8988T (cell line): Measurements from ENCODE around the gene IGSF3.
"Not testable (repeated sequence)": the region's sequence is repeated elsewhere in the genome, so short reads cannot be mapped to it uniquely, and the experiment has no call there.

ENCODE experiments used
- DNase-seq: peaks from one replicate; pipeline ENCODE4 v3.0.0; 2011

The IGSF3 gene

GRCh38 chr1:116593977-116594376 lies 73.6 kb downstream of the IGSF3 start:
- not testable (repeated sequence) for DNase-seq

DNA sequence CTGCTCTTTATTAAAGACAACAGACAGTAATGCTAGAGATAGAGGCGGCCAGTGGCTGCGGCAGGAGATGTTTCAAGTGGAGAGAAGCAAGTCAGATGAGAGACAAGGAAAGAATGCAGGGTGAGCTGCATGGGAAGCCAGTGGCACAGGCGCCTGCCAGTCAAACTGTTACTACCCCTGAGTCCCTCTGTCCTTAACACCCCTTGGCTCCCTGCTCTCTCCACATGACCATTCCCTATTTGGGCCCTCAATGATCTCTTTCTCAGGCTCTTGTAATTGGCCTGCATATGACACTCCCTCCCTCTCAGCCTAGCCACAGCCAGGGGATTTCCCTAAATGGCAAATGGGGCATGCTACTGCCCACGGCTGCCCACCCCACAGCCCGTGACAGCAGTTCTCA lies 74.1 kb downstream of the IGSF3 start:
- DNase-seq, result not testable (repeated sequence)

- not testable (repeated sequence) for DNase-seq
These were observed 75.5 kb downstream of the IGSF3 start for GRCh38 chr1:116591951-116592605.

- not testable (repeated sequence) for DNase-seq
These were observed 76.3 kb downstream of the IGSF3 start for GRCh38 chr1:116591006-116591950.

DNA sequence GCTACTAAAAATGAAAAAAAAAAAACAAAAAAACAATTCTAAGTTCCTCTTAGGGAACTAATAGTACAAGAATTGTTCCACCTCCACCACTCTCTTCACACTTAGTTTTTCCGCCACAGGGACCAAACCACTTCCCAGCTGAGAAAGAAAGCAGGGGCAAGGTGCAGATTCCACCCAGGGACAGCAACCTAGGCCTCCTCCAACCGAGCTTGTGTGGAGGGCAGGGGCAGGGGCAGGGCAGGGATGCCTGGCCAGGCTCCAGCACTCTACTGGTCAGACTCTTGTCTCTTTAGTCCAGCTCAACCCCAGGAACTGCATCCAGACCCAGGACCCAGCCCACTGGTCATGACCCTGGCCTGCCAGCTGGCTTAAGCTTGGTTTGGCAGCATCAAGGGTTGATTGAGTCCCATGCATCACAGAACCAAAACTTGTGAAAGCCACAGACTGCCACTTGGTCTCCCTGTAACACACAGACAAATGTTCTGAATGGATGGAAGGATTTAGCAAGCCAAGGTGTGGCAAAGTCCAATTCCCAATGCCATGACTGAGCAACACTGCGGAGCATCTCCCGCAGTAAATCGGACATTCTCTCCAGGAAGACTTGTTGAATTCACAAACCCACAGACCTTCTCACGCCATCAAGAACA lies 77.1 kb downstream of the IGSF3 start:
- not testable (repeated sequence) for DNase-seq

DNA sequence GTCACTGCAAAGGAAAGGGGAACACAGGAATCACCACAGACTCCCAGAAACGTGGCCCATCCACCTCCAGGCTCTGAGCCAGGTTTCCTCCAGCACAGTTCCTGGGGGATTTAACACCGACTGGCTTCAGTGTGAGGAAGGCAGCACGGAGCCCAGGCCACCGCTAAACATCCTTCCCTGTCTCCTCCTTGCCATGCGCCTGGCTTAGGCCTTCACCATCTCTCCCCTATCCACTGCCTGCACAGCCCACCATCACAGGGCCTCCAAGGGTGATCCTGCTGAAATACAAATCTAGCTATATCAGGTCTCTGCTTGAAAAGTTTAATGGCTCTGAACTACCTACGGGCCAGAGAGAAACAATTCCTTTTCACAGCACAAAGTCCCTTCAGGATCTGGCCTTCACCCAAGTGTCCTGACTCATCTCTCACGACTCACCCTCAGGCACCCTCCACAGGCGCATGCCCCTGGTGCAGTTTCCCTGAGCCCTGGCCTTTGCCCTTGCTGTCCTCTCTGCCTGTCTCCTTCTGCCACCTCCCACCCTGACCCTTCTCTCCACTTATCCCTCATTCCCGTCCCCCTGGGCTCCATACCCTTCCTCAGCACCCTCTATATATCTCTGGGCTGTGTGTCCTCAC lies 78.3 kb downstream of the IGSF3 start:
- DNase-seq, result not testable (repeated sequence)

- DNase-seq, result no peak
These were observed 79.9 kb downstream of the IGSF3 start for GRCh38 chr1:116587501-116588227.

DNA sequence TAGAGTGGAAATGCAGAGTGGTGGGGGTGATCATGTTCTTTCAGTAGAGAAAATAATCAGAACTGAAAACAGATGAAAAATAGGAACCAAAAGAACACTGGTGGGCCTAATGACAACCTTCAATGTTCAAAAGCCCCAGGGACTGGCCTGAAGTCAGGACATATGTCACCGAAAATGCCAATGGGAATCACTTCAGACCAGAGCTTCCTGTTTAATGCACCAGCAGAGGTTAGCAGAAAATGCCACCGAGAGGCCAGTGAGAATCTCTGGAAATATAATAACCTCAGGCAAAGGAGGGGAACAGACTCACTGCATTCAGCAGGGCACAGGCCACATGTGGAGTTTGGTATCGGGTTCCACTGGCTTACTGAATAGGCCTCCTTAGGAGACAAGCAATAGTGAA lies 80.8 kb downstream of the IGSF3 start:
- no peak for DNase-seq

DNA sequence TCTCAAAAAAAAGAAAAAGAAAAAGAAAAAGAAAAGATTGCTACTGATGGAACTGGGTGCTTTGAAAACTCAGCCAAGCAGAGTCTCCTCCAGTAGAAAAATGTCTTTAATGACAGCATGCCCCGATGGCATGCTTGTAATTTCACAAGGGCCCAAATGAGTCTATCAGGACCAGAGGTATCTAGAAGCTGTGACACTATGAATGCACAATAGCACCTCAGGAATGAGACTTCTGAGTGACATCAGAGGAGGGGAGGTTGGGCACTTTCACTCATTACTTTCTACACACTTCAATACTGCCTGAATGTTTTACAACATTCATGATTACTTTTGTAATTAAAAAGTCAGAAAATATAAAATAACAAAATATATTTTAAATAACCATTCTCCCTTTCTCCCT lies 81.6 kb downstream of the IGSF3 start:
- DNase-seq, result no peak

- DNase-seq, result no peak
These were observed 86.1 kb downstream of the IGSF3 start for GRCh38 chr1:116581323-116581885.

- no peak for DNase-seq
These were observed 86.8 kb downstream of the IGSF3 start for GRCh38 chr1:116580446-116581322.

GRCh38 chr1:116579259-116579875 lies 88.2 kb downstream of the IGSF3 start:
- no peak for DNase-seq

DNA sequence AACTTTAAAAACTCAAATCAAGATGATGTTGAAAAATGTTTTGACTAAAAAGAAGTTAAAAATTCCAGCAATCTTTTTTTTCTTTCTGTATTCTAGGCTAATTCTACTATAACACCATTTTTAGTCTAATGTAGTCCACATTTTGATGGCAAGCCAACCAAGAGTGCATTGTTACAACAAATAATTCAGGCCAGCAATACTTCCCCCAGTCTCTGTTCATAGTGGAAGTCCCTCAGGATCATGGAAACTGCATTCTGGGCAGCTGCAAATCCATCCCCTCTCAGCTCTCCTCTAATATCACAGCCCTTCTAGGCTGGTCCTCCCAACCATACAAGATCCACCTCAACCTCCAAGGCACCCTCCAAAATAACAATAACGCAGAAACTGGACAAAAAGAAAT lies 89.0 kb downstream of the IGSF3 start:
- no peak for DNase-seq

DNA sequence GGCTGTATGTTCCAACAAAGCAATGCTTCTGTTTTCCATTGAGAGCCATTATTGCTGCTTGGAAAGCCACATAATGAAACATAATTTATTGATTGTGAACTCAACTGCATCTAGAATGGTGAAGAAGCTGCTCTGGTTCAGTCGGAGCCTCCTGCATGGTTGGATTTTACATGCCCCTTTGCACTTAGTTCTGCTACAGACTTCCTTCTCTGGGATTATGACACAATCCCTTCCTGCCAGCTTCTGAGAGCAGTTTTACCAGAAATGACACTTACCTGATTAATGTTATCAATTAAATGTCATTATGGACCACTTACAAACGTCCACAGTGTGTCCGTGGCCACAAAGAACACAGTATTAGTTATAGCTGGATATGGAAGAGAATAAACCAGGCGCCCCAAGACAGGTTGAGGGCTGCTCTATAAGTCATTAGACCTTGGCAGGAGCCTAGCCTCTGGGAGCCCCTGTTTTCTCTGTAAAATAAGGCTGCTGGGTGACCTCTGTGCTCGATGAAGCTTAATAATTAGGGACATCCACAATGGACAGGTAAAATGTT lies 89.7 kb downstream of the IGSF3 start:
- no peak for DNase-seq

- peak; percentile 52 for DNase-seq
These were observed 92.8 kb downstream of the IGSF3 start for GRCh38 chr1:116574581-116575291.

GRCh38 chr1:116573431-116574095 lies 94.0 kb downstream of the IGSF3 start:
- no peak for DNase-seq

DNA sequence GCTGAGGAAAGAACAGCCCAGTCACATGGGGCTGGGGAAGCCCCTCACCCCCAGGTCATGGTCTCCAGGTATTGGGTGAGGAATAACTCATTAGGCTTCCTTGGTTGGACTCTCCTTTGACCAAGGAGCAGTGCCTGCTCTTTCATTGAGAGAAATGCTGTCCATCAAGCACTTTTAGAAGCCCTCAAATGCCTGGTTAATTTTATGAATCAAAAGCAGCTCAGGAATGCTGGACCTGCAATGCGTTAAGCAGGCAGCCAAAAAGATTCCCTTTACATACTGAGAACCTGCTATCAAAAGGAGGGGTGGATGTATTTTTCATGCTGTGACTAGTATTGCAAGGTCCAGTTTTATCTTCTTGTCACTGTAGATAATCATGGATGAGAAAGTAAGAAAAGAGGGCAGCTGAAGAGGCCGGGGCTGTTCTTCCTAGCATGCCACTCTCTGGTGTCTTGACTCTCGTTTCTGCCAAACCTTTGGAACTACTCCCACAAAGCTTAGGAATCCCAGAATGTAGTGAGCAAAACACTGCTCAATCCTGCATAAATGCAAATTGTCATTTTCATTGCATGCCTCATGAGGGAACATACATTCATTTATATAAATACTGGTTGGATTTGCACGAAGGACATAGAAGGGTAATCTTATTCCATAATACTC lies 94.6 kb downstream of the IGSF3 start:
- DNase-seq, result no peak

DNA sequence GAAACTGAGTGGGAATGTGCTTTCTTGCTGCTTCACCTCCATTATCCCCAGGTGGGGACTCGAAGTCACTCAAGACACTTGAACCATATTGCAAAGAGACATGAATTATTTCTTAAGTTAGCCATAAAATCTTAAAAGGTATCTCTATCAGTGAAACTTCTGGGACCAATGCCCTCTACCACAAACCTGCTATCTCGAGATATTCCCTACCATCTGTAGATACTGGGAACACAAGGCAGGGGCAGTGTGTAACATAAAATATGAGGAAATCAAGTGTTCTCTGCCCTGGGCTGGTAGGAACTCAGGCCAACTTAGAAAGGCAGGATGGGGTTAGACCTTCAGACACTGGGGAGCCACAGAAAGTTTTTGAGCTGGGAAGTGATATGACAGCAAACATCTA lies 95.4 kb downstream of the IGSF3 start:
- DNase-seq, result no peak
